ENCODE measurements around the gene ZNF768.
"Not testable (repeated sequence)": the region's sequence is repeated elsewhere in the genome, so short reads cannot be mapped to it uniquely, and the experiment has no call there.

Gene ZNF768

DNA sequence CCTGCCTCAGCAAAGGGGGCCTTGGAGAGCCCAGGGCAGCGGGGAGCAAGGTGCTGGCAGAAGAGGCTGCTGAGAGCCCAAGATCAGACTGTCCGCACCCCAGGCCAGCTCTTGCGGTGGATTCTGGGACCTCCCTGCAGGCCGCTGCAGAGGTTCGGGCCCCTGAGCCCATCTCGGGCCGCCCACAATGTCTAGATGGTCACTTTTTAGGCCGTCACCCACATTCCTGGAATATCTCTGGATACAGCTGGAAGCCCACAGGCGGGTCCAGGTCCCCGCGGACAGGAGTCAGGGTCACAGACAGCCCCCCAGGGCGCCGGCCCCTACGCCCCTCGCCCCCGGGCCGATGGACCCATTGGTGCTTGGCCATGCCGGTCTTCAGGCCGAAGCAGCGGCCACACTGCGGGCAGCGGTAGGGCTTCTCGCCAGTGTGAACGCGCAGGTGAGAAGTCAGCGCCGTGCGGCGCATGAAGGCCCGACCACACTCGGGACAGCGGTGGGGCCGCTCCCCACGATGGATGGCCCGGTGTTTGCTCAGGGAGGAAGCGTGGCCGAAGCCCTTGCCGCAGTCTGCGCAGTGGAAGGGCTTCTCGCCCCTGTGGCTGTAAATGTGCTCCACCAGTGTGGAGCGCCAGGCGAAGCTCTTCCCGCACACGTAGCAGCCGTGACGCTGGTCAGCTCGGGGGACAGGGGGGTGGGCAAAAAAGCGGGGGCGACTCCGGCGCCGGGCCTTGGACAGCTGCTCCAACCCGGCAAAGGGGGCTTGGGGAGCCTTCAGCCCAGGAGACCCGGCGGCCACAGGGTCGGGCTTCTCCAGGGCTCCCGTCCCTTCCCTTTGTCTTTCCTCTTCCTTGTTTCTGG lies 6.1 kb upstream of the ZNF768 start:
- no peak for DNase-seq

DNA sequence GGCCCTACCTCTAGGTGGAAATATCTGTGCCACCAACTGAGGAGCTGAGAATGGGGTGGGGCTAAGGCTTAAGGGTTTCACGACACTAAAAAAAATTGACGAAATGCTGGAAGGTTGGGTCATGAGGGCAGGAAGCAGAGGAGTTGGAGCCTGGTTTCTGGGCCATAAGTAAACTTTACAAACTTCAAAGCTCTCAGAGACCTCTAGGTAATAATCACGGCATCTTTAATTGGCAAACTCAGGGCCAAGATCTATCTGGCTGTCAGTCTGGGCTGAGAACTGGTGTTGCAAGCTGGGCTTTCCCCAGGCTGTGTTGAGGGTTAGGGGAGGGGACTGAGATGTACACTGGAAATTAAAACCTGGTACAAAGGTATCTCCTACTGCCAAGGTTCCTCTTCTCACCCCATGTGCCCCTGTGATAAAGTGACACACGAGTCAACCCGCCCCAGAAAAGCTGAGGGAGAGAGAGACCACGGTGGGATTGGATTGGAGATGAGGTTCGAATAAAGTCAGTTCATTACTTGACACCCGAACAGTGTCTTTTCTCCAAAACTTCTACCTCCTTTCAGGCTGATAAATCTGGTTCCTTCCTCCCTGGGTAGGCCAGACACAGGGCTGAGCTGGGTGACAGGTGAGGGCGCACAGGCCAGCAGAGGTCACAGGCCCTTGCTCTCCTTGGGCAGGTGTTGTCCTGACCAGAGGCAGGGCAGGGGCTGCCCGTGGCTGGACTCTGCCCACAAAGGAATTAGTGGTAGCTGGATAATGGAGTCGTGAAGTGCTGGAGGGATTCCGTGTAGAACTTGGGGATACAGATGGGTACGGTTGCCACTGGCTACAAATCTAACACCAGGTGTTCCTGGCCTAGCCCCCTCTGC lies 4.0 kb upstream of the ZNF768 start:
- DNase-seq = no peak

DNA sequence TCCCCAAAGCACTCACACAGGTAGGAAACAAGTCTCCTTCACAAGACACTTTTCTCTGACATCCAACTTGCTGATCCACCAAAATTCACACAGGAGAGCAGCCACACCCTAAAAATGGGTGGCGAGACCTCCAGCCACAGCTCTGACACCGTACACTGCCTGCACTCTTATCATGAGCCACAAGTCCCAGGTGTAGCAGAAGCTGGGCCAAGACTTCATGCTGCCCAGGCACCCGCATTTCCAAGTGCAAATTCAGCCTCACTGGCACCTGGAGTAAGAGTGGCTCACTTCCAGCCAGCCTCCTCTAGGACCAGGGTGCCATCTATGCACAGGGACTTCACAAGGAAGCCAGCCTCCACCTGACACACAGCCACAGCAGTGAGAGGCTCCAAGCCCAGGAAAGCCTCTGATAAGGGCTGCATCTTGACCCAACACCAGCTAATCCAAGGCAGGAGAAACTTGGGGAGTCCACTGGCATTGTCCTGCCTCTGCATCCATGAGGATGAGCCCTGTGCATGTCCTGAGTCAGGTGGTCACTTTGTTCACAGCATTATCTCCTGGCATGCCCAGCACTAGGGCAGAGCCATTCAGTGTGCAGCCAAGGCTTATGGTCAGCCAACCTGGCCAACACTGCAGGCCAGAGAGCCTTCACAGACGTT lies 2.6 kb upstream of the ZNF768 start:
- no peak for DNase-seq

DNA sequence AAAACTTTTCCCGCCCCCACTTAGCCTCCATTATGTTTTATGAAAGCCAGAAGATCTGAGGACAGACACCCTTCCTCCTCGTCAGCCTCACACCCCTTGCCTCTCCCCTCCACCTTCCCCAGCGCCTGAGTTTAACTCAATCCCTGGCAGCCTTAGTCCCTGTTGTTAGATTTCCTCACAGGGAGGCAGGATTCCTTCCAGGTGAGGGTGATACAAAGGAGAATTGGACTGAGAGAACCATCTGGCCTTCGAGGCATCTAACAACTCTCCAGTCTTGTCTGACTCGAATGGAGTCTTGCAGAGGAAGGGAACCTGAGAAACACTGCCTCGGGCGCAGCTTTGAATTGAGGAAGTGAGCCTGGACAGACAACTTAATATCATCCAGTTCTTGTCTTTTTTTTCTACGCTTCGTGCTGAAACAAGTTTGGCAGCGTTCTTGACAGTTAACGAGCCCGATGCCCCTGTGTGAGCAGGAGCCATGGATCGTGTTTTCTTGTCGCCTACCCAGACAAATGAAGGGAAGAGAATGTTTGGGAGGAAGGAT lies 1.3 kb upstream of the ZNF768 start:
- no peak for DNase-seq

DNA sequence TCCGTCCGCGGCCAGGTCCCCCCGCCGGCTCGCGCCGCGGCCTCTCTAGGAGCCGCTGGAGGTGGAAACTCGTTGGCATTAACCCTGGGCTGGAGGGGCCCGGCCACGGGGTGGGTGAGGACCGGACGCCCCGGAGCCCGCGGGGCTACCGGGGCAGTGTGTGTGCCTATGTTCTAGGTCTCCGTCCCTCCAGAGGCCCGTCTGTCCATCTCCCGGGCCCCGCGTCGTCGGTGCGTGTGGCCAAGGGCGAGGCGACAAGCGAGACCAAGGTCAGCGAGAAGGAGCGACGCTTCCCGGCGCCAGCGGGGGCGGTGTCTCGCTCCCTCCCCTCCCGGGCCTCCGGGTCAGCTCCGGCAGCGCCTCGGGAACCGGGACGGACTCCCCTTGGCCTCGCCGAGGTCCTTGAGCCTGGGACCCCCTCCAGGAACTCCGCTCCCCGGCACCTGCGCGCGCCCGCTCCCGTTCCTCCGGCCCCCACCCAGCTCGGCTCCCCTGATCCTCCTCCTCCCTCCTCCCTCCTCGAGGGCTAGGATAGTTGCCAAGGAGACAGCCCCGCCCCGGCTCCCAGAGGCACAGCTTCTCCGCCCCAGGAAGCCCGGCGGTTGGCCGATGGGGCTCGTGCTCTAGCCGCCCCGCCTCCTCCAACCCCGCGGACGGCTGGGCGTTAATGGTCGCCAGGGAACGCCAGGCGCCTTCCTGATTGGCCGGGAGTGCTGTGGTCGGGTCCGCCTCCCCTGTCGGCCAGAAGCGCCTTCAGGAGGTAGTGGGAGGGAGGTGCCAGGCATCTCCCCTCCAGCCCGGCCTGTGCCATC lies 663 bp upstream of the ZNF768 start:
- peak; percentile 87 for DNase-seq

DNA sequence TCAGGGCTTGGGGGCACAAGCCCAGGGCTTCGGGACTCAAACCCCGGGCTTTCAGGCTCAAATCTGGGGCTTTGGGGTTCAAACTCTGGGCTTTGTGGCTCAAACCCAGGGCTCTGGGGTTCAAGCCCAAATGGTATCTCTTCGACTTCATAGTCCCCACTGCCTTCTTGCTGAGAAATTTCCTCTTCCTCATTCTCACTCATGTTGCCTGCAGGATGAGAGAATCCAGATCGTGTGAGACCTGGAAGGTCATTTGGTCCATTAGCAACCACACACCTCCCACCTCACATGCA lies 576 bp downstream of the ZNF768 start:
- no peak for DNase-seq

DNA sequence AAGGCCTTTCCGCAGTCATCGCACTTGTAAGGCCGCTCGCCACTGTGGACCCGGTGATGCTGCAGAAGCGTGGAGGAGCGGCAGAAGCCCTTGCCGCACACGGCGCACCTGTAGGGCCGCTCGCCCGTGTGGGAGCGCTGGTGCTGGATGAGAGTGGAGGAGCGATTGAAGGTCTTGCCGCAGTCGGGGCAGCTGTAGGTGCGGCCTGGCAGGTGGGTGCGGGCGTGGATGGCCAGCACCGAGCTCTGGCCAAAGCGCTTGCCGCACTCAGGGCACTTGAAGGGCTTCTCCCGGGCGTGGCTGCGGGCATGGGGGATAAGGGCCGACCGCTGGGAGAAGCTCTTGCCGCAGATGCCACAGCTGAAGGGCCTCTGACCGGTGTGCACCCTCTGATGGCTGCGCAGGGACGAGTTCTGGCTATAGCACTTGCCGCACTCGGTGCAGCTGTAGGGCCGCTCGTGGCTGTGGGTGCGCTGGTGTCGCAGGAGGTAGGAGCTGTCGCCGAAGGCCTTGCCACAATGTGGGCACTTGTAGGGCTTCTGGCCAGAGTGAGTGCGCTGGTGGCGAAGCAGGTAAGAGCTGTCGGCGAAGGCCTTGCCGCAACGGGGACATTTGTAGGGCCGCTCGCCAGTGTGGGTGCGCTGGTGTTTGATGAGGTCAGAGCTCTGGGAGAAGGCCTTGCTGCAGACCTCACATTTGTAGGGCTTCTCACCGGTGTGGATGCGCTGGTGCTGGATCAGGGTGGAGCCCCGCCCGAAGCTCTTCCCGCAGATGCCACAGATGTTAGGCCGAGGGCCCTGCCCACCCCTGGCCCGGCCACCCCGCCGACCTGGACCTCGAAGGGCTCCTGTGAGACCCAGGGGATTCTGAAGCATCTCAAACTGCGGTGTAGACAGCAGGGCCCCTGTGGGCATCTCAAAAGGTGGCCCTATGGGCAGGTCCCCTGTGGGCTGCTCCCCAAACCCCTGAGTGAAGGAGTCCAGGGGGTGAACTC lies 1.5 kb downstream of the ZNF768 start:
- no peak for DNase-seq

DNA sequence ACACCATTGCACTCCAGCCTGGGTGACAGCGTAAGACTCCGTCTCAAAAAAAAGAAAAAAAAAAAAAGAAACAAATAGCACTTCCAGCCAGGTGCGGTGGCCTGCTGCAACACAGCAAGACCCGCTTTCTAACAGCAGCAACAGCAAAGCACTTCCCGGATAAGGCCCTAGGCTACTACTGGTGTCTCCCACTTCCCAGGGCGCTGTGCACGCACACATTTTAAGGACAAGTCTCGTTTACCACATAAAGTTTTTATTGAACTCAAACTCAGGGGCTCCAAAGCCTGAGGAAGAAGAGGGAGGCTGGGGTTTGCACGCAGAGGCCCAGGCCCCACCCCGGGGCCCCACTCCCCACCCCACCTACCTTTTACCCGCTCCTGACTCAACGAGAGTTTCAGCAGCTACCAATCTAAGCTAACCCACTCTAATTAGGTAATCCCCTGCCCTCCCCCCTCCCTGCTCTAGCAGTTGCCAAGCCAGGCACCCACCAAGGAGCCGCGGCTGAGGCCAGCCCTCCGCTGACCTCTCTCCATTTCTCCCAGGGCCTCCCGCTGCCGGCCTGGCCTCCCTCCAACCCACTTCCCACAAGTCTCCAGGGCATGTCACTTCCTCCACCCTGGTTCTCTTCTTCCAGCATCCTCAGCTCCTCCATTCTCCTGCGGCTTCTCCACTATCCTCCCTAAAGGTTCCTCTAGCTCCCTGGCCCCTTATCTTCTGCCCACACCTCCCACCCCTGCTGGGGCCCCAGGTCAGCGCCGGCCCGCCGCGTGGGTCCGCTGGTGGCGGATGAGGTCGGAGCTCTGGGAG lies 2.4 kb downstream of the ZNF768 start:
- DNase-seq = no peak

DNA sequence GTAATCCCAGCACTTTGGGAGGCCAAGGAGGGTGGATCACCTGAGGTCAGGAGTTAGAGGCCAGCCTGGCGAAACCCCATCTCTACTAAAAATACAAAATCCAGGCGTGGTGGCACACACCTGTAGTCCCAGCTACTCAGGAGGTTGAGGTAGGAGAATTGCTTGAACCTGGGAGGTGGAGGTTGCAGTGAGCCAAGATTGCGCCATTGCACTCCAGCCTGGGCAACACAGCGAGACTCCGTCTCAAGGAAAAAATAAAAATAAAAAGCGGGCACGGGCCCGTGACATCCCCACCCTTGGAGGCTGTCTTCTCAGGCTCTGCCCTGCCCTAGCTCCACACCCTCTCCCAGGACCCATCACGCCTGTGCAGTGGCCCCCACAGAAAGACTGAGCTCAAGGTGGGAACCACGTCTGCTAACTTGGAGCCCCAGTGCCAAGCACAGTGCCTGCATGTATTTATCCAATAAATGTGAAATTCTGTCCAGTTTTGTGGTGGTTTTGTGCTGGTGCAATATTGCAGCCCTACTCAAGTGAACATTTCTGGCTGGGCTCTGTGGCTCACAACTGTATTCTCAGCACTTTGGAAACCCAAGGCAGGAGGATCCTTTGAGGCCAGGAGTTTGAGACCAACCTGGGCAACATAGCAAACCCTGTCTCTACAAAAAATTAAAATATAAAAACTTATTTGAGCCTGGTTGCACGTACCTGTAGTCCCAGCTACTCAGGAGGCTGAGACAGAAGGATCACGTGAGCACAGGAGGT lies 3.5 kb downstream of the ZNF768 start:
- DNase-seq = not testable (repeated sequence)

DNA sequence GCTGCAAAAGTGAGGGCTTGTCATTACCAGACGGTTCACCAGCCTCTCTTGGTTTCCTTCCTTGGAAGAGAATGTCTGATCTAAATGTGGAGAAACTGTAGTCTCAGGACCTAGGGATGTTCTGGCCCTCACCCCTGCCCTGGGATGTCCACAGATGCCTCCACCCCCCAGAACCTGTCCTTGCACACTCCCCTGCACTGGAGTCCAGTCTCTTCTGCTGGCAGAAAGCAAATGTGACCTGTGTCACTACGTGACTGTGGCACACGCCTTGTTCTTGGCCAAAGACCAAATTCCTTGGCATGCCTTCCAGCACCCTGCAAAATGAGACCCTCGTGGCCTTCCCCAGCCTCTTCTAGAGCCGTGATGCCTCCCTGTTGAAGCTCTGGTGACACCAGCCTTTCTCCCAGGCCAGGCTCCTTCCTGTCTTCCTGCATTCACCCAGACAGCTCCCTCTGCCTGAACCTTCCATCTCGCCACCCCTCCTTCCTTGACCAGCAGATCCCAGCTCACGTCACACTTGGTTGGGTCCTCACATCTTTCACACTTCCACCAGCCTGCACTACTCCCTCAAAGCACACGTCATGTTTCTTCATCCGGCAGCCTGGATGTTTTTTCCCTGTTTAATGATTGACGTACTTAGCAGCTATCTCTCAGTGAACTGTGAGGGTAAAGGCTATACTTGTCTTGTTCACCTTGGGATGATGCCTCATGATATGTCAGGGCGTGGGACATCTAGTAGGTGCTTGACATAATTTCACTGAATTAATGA lies 4.3 kb downstream of the ZNF768 start:
- peak; percentile 90 for DNase-seq

DNA sequence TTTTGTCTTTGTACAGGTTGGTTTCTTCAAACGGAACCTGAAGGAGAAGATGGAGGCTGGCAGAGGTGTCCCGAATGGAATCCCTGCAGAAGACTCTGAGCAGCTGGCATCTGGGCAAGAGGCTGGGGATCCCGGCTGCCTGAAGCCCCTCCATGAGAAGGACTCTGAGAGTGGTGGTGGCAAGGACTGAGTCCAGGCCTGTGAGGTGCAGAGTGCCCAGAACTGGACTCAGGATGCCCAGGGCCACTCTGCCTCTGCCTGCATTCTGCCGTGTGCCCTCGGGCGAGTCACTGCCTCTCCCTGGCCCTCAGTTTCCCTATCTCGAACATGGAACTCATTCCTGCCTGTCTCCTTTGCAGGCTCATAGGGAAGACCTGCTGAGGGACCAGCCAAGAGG lies 4.9 kb downstream of the ZNF768 start:
- DNase-seq = no peak

DNA sequence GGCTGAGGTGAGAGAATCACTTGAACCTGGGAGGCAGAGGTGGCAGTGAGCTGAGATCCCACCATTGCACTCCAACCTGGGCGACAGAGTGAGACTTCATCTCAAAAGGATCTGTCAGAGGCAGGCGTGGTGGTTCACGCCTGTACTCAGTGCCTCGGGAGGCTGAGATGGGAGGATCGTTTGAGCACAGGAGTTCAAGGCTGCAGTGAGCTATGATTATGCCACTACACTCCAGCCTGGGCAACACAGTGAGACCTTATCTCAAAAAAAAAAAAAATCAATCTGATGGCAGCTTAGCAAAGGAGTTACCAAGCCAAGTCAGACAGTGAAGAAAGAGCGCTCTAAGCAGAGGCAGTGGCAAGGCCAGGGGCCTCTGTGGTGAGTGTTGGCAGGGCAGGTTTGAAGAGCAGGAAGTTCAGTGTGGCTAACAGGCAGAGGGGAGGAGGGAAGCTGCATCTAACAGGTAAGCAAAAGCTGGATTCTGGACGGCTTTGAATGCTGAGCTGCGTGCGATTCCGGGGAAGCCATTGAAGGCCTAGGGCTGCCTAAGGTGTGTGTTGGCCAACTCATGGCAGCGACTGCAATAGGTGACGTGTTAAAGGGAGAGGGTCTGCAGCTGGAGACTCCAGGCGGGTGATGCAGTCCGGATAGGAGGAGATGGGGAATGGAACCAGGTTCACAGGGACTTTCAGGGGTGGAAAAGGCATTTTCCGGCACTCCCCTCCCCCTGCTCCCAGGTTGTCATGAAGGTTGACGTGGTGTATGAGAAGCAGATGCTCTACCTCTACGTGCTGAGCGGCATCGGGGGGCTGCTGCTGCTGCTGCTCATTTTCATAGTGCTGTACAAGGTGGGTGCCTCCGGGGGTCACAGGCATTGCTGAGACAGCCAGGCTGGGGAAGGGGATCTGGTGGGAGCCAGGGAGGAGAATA lies 7.0 kb downstream of the ZNF768 start:
- no peak for DNase-seq

DNA sequence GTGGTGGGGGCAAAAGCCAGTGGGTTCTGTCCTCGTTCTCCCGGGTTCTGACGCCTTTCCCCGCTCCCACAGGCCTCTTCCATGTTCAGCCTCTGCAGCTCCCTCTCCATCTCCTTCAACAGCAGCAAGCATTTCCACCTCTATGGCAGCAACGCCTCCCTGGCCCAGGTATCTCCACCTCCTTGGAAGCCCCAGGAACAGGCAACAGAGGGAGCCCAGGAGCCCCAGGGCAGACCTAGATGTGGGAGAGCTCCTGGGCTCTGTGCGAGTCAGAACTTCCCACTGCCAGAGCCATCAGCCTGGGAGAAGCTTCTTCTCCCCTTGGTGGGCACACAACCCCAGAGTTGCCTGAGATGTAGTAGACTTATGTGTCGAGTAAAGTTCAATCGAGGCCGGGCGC lies 7.8 kb downstream of the ZNF768 start:
- no peak for DNase-seq

DNA sequence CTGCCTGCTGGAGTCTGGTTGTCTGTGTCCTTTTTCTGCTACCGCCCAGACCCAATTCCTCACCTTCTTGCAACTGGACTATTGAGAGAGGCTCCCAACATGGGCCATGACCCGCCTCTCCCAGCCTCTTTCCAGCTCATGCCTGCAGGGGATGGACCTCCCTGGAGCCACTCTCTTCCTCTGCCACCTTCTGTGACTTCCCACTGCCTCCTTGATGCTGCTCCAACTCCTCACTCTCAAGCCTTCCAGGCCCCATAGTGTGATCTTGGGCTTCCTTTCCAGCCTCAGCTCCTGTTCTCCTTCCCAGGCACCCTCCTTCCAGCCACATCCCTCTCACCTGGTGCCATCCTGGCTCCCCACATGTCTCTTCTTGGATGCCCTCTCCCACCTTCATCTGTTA lies 11.1 kb downstream of the ZNF768 start:
- no peak for DNase-seq

DNA sequence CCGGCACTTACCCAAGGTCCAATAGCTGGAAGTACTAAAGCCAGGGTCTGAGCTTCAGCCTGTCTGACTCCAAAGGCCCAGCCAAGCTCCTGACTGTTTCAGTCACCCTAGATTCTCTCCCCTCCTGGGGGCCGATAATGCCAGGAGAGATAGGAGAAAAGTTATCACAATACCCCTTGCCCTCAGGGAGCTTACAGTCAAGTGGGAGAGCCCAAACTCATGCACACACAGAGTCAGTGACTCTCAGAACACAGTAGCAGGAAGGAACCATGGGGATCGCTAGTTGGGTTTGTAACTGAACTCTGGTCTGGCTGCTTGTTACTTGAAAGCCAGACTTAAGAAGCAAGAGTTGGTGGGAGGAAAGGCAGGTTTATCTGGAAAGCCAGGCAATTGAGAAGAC lies 14.9 kb downstream of the ZNF768 start:
- DNase-seq = no peak

DNA sequence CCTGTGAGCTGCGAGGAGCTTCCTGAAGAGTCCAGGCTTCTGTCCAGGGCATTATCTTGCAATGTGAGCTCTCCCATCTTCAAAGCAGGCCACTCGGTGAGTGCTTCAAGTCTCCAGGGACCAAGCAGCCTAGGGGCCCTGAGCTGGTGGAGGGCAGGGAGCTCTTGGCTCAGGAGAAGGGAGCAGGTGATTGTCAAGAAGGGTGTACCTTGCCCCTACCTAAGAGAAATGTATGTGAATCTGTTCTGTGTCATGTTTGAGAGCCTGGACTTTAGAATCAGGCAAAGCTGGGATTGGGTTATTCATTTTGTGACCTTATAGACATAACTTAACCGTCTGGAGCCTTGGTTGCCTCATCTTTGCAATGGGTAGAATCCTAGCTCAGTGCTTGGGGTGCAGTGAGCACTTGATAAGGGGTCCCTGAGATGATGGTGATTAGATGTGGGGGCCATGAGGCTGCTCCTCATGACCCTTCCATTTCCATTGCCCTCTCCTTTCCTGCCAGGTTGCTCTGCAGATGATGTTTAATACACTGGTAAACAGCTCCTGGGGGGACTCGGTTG lies 15.9 kb downstream of the ZNF768 start:
- no peak for DNase-seq

DNA sequence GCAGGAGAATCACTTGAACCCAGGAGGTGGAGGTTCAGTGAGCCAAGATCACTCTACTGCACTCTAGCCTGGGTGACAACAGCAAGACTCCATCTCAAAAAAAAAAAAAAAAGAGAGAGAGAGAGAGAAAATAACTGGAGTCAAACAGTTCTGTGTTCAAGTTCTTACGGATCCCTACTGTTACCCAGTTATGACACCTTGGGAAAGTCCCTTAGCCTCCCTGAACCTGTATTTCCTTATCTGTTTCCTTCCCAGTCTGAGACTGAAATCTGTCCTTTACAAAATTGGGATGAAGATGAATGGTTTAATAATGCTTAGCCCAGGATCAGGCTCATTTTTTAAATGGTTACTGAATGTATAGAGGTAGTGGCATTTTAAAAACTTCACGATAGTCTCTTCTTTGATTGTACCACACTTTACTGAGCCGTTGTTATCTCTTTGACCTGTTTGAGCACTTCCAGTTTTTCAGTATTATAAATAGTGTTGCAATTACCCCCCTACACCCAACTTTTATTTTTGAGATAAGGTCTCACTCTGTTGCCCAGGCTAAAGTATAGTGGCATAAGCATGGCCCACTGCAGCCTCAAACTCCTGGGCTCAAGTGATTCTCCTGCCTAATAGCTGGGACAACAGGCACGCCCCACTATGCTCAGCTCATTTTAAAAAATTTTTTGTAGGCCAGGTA lies 17.1 kb downstream of the ZNF768 start:
- no peak for DNase-seq
